ENCODE data around the gene IGSF9. TPM values are rescaled to one million over a fixed set of nuclear protein-coding genes. Genes with fewer than 3 reads are reported as not detected.
A peak's percentile ranks its signal among the peaks of the same experiment; 100 is the strongest.

The IGSF9 gene, protein sequence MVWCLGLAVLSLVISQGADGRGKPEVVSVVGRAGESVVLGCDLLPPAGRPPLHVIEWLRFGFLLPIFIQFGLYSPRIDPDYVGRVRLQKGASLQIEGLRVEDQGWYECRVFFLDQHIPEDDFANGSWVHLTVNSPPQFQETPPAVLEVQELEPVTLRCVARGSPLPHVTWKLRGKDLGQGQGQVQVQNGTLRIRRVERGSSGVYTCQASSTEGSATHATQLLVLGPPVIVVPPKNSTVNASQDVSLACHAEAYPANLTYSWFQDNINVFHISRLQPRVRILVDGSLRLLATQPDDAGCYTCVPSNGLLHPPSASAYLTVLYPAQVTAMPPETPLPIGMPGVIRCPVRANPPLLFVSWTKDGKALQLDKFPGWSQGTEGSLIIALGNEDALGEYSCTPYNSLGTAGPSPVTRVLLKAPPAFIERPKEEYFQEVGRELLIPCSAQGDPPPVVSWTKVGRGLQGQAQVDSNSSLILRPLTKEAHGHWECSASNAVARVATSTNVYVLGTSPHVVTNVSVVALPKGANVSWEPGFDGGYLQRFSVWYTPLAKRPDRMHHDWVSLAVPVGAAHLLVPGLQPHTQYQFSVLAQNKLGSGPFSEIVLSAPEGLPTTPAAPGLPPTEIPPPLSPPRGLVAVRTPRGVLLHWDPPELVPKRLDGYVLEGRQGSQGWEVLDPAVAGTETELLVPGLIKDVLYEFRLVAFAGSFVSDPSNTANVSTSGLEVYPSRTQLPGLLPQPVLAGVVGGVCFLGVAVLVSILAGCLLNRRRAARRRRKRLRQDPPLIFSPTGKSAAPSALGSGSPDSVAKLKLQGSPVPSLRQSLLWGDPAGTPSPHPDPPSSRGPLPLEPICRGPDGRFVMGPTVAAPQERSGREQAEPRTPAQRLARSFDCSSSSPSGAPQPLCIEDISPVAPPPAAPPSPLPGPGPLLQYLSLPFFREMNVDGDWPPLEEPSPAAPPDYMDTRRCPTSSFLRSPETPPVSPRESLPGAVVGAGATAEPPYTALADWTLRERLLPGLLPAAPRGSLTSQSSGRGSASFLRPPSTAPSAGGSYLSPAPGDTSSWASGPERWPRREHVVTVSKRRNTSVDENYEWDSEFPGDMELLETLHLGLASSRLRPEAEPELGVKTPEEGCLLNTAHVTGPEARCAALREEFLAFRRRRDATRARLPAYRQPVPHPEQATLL
- 10 to 100 TPM in 1 of 2 donors, under 1 TPM in 1; 0.14 to 18.2 TPM for total RNA-seq
- 10 to 100 TPM; 14.0 to 21.3 TPM for polyA plus RNA-seq

GRCh38 chr1:159945483-159946241 lies at the start of gene IGSF9:
TSS of gene IGSF9 (minus strand) at chr1:159945613. CDS start at chr1:159943454, 2,159 bp downstream.
- Histone ChIP-seq H3K4me1 (ENCODE audit: control insufficient read depth in 4 of 4, insufficient read depth in 4 of 4, low read length in 3 of 4) (peaks cover 8 to 34% (median 21%) of the 10 kb centered on the region in 4 donors), H3K4me3 (ENCODE audit: low read depth in 1 of 3, low read length in 3 of 3) (peak within 1 kb of the TSS; percentile 62 to 81 (median 70)), H3K27ac (ENCODE audit: low read depth in 1 of 2, low read length in 2 of 2) (peak within 1 kb of the TSS; percentile 73 to 78), H3K9me3 (ENCODE audit: control insufficient read depth in 4 of 4, low read length in 3 of 4) (no peaks in the 10 kb centered on the region), H3K27me3 (ENCODE audit: control insufficient read depth in 4 of 4, insufficient read depth in 4 of 4, low read length in 3 of 4) (no peaks in the 10 kb centered on the region), H3K36me3 (ENCODE audit: control insufficient read depth in 4 of 4, insufficient read depth in 3 of 4, low read depth in 1 of 4, low read length in 3 of 4) (no peaks in the 10 kb centered on the region), H3K9ac (ENCODE audit: low read depth in 1 of 2, low read length in 2 of 2) (peak within 1 kb of the TSS; percentile 25 to 36)
- 2% methylated on average over 58 of the region's 58 CpGs for WGBS
- TF ChIP-seq, protein P1, sequence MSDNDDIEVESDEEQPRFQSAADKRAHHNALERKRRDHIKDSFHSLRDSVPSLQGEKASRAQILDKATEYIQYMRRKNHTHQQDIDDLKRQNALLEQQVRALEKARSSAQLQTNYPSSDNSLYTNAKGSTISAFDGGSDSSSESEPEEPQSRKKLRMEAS (IDR thresholded peaks at IDR 0.05): peak; percentile 27
- TF ChIP-seq RXRA (IDR thresholded peaks at IDR 0.05): peak; percentile 46 to 62
- peak; percentile 34 for TF ChIP-seq YY1 (IDR thresholded peaks at IDR 0.05)
- no peak for TF ChIP-seq HNF4G (IDR thresholded peaks at IDR 0.05)
- TF ChIP-seq, protein P2, sequence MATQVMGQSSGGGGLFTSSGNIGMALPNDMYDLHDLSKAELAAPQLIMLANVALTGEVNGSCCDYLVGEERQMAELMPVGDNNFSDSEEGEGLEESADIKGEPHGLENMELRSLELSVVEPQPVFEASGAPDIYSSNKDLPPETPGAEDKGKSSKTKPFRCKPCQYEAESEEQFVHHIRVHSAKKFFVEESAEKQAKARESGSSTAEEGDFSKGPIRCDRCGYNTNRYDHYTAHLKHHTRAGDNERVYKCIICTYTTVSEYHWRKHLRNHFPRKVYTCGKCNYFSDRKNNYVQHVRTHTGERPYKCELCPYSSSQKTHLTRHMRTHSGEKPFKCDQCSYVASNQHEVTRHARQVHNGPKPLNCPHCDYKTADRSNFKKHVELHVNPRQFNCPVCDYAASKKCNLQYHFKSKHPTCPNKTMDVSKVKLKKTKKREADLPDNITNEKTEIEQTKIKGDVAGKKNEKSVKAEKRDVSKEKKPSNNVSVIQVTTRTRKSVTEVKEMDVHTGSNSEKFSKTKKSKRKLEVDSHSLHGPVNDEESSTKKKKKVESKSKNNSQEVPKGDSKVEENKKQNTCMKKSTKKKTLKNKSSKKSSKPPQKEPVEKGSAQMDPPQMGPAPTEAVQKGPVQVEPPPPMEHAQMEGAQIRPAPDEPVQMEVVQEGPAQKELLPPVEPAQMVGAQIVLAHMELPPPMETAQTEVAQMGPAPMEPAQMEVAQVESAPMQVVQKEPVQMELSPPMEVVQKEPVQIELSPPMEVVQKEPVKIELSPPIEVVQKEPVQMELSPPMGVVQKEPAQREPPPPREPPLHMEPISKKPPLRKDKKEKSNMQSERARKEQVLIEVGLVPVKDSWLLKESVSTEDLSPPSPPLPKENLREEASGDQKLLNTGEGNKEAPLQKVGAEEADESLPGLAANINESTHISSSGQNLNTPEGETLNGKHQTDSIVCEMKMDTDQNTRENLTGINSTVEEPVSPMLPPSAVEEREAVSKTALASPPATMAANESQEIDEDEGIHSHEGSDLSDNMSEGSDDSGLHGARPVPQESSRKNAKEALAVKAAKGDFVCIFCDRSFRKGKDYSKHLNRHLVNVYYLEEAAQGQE (IDR thresholded peaks at IDR 0.05): no peak
- TF ChIP-seq FOXA1 (IDR thresholded peaks at IDR 0.05): no peak
- peak; percentile 74 for TF ChIP-seq SP1 (IDR thresholded peaks at IDR 0.05)
- TF ChIP-seq, protein P3, sequence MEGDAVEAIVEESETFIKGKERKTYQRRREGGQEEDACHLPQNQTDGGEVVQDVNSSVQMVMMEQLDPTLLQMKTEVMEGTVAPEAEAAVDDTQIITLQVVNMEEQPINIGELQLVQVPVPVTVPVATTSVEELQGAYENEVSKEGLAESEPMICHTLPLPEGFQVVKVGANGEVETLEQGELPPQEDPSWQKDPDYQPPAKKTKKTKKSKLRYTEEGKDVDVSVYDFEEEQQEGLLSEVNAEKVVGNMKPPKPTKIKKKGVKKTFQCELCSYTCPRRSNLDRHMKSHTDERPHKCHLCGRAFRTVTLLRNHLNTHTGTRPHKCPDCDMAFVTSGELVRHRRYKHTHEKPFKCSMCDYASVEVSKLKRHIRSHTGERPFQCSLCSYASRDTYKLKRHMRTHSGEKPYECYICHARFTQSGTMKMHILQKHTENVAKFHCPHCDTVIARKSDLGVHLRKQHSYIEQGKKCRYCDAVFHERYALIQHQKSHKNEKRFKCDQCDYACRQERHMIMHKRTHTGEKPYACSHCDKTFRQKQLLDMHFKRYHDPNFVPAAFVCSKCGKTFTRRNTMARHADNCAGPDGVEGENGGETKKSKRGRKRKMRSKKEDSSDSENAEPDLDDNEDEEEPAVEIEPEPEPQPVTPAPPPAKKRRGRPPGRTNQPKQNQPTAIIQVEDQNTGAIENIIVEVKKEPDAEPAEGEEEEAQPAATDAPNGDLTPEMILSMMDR (IDR thresholded peaks at IDR 0.05; ENCODE audit: low read depth, low read length, missing input control): peak; percentile 39
- TF ChIP-seq HNF4A (conservative IDR thresholded peaks at IDR 0.05): peak; percentile 43 to 44
- no peak for TF ChIP-seq EGR1 (IDR thresholded peaks at IDR 0.05; ENCODE audit: low read depth in 2 of 2)
- peak in 1 of 2 donors; percentile 16 for TF ChIP-seq JUND (IDR thresholded peaks at IDR 0.05)
- TF ChIP-seq RAD21 (IDR thresholded peaks at IDR 0.05): peak; percentile 57 to 60
- peak; percentile 73 for DNase-seq (ENCODE audit: low spot score)
